Measurements from ENCODE around the gene MEI4.

- no peak for TF ChIP-seq CTCF (conservative IDR thresholded peaks at IDR 0.05)
- TF ChIP-seq ZFX (IDR thresholded peaks at IDR 0.05) = no peak
These were observed 4.3 kb downstream of the MEI4 start for GRCh38 chr6:77656999-77657764.

Data from C4-2B (cell line).